ENCODE results near the gene CHEK1.
"Not testable (repeated sequence)": the region's sequence is repeated elsewhere in the genome, so short reads cannot be mapped to it uniquely, and the experiment has no call there.

CHEK1 gene

DNA sequence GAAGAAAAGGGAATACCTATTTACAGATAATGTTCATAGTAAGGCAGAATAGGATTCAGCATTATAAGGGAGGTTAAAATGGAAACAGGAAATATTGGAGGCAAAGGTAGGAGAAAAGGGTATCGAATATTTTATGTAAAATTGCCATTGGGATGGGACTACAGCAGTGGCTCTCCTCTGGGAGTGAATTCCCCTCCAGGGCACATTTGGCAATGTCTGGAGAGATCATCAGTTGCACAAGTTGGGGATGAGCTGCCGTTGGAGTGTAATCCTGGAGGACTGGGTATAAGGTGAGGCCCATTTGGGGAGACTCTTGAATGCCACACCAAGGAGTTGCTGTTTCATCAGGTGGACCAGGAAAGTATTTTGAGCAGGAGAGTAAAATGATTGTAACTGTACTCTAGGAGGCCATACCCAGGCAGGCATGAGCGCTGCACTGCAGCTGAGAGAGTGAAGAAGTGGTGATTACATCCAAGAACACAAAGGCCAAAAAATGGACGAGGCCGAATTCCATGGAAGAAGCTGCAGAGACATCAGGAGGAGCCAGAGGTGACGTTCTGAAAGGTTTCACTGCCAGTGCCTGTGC is 64.4 kb downstream of the CHEK1 start:
- H3K4me3 ChIP-seq (ENCODE audit: low read depth, low read length), result no peak overlapping the region
- TF ChIP-seq, protein P1, sequence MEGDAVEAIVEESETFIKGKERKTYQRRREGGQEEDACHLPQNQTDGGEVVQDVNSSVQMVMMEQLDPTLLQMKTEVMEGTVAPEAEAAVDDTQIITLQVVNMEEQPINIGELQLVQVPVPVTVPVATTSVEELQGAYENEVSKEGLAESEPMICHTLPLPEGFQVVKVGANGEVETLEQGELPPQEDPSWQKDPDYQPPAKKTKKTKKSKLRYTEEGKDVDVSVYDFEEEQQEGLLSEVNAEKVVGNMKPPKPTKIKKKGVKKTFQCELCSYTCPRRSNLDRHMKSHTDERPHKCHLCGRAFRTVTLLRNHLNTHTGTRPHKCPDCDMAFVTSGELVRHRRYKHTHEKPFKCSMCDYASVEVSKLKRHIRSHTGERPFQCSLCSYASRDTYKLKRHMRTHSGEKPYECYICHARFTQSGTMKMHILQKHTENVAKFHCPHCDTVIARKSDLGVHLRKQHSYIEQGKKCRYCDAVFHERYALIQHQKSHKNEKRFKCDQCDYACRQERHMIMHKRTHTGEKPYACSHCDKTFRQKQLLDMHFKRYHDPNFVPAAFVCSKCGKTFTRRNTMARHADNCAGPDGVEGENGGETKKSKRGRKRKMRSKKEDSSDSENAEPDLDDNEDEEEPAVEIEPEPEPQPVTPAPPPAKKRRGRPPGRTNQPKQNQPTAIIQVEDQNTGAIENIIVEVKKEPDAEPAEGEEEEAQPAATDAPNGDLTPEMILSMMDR (IDR thresholded peaks at IDR 0.05; ENCODE audit: borderline replicate concordance, insufficient read depth, low read depth, low read length), result no peak

DNA sequence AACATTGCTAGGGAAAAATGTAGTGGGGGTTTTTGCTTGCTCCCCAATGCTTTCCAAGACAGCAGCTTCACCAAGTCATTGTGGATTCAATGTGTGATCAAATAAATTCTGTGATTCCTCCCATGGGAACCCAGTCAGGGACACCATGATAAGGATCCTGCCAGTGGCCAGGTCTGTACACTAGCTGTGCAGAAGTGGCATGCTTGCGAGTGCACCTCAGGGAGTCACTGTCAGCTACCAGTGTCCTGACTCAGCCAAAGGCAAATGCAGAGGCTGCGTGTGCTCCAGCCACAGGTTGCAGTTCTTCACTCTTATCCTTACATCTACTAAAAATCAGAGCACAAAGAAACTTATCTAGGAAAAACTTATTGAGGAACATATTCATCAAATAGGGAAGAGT is 65.0 kb downstream of the CHEK1 start:
- TF ChIP-seq, protein P1 (IDR thresholded peaks at IDR 0.05; ENCODE audit: borderline replicate concordance, insufficient read depth, low read depth, low read length), result no peak
- no peak overlapping the region for H3K4me3 ChIP-seq (ENCODE audit: low read depth, low read length)

DNA sequence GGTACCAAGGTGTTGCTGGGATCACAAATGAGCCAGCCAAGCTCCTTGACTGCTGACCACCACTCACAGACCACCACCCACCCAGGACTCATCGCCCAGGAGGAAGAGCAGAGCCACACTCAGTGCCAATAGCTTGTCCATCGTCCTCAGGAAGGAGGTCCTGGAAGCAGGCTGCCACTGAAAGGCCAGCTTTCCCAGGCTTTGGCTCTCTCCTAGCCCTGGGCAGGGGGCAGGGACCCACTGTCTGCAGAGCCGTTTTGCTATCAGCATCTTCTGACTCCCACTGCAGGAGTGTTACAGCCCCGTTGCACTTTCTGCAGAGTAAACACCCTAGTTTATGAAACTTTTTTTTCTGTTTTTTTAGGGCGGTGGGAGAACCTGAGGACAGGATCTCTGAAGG is 67.9 kb downstream of the CHEK1 start:
- TF ChIP-seq, protein P1 (IDR thresholded peaks at IDR 0.05; ENCODE audit: borderline replicate concordance, insufficient read depth, low read depth, low read length), result no peak
- no peak overlapping the region for H3K4me3 ChIP-seq (ENCODE audit: low read depth, low read length)

DNA sequence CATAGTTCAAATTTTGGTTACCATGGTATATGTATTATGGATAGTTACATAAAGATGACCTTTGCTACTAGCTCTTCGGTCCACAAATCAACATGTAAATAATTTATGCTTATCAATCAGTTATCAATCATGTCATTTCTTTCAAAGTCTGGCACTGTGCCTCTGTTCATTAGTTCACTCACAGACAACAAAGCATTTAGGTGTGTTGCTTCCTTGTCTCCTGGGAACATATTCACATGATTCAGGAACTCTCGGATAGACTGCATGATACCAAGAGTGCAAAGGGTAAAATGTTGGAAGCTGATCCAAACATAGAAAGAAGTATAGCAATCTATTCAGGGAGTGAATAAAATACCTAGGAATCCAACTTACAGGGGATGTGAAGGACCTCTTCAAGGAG is 70.0 kb downstream of the CHEK1 start:
- no peak overlapping the region for H3K4me3 ChIP-seq (ENCODE audit: low read depth, low read length)
- TF ChIP-seq, protein P1 (IDR thresholded peaks at IDR 0.05; ENCODE audit: borderline replicate concordance, insufficient read depth, low read depth, low read length), result no peak

DNA sequence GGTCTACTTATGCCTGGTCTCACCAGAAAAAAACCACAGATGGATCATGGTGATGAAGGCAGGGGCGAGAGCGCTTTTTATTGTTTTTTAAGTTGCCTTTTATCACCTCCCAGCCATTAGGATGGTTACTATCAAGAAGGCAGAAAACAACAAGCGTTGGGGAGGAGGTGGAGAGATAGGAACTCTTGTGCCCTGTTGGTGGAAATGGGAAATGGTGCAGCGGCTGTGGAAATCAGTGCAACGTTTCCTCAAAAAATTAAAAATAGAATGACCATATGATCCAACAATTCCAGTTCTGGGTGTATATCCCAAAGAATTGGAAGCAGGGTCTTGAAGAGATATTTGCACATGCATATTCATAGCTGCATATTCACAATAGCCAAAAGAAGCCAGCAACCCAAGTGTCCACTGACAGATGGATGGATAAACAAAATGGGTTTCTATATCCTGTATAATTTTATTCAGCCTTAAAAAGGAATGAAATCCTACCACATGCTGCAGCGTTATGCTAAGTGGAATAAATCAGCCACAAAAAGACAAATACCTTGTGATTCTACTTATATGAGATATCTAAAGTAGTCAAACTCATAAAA is 76.2 kb downstream of the CHEK1 start:
- TF ChIP-seq, protein P1 (IDR thresholded peaks at IDR 0.05; ENCODE audit: borderline replicate concordance, insufficient read depth, low read depth, low read length), result no peak
- no peak overlapping the region for H3K4me3 ChIP-seq (ENCODE audit: low read depth, low read length)

DNA sequence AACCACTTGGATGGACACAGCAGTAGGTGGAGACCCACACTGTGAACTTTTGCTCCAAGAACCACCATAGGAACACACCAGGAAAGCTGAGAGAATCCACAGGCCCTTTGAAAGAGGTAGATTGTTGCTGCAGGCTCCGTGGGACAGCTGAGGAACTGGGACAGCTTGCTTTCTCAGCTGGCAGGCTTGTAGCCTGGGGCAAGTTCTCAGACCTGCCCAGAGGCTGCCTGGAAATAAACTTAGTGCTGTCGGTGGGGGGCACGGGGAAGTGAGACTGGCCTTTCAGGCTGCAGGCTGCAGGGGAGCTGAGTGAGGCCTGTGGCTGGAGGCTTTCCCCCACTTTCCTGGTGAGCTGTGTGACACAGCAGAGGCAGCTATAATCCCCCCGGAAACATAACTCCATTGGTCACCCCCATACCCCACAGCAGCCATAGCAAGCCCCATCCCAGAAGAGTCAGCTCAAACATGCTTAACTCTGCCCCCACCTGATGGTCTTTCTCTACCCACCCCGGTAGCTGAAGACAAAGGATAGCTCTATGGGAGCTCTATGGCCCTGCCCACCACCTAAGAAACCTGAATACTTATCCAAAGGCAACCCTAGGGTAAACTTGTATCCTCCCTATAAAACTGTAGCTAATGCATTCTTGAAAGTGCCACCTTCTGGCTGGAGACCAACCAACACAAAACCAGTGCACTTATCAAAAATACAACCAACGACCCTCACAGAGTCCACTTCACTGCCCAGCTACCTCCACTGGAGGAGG is 77.1 kb downstream of the CHEK1 start:
- TF ChIP-seq, protein P1 (IDR thresholded peaks at IDR 0.05; ENCODE audit: borderline replicate concordance, insufficient read depth, low read depth, low read length), result no peak
- H3K4me3 ChIP-seq (ENCODE audit: low read depth, low read length), result no peak overlapping the region

DNA sequence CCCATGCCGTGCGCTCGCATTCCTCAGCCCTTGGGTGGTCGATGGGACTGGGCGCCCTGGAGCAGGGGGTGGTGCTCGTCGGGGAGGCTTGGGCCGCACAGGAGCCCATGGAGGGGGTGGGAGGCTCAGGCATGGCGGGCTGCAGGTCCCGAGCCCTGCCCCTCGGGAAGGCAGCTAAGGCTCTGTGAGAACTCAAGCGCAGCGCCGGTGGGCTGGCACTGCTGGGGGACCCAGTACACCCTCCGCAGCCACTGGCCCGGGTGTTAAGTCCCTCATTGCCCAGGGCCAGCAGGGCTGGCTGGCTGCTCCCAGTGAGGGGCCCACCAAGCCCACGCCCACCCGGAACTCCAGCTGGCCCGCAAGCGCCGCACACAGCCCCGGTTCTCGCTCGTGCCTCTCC is 79.7 kb downstream of the CHEK1 start:
- not testable (repeated sequence) for H3K4me3 ChIP-seq (ENCODE audit: low read depth, low read length)
